IMR-90 (cell line): ENCODE results near the gene MYO3B. TPM values are rescaled to one million over a fixed set of nuclear protein-coding genes. Genes with fewer than 3 reads are reported as not detected.

Source experiments
- ATAC-seq: fragments of 200-7000 bp; cut with Tn5 transposase; 2 replicates; pipeline ENCODE4 v1.9.1; 2020; ENCODE audit warnings: low read depth, mild to moderate bottlenecking, moderate library complexity
- BruUV-seq: library from RNA; stranded (reverse); fragments of 400-500 nt; replicated peaks from 2 replicates; lab custom pipeline; 2021; lab: Mats Ljungman, UMichigan
- CTCF ChIA-PET: fragments of 300-600 bp; formaldehyde crosslinking; extraction: SDS; loops from one replicate; lab custom pipeline; 2021; ENCODE audit warnings: antibody characterized with exemption; lab: Yijun Ruan, JAX
- POLR2A ChIA-PET: fragments of 300-600 bp; sonication (Branson Sonifier 250); formaldehyde crosslinking; loops from one replicate; lab custom pipeline; 2022; ENCODE audit warnings: antibody characterized with exemption; ENCODE audit not compliant: unreplicated experiment; lab: Charles Lee
- DNase-seq: peaks from one replicate; pipeline ENCODE4 v3.0.0; 2013
- H2AFZ ChIP-seq: replicated peaks from 2 replicates; pipeline ENCODE3; 2013; ENCODE audit warnings: low read length, mild to moderate bottlenecking; ENCODE audit not compliant: poor library complexity
- H2AK5ac ChIP-seq: 2 replicates; pipeline ENCODE4 v1.6.1; 2013; ENCODE audit warnings: low read depth, low read length, inconsistent platforms
- H2AK9ac ChIP-seq: replicated peaks from 2 replicates; pipeline ENCODE3; 2013; ENCODE audit warnings: mild to moderate bottlenecking, low read depth, low read length, moderate library complexity; ENCODE audit not compliant: poor library complexity
- H2BK120ac ChIP-seq: 2 replicates; pipeline ENCODE4 v1.6.1; 2013; ENCODE audit warnings: low read depth, low read length, inconsistent platforms
- H2BK15ac ChIP-seq: 3 replicates; pipeline ENCODE4 v1.6.1; 2013; ENCODE audit warnings: low read depth, low read length, inconsistent platforms
- H2BK20ac ChIP-seq: 2 replicates; pipeline ENCODE4 v1.6.1; 2013; ENCODE audit warnings: low read depth, mild to moderate bottlenecking, inconsistent platforms, low read length, moderate library complexity
- H2BK5ac ChIP-seq: 2 replicates; pipeline ENCODE4 v1.6.1; 2013; ENCODE audit warnings: mild to moderate bottlenecking, low read depth, low read length, inconsistent platforms; ENCODE audit not compliant: poor library complexity, severe bottlenecking
- H3K14ac ChIP-seq: replicated peaks from 2 replicates; pipeline ENCODE4 v1.6.1; 2013; ENCODE audit warnings: low read depth, low read length, inconsistent platforms
- H3K18ac ChIP-seq: 2 replicates; pipeline ENCODE4 v1.6.1; 2013; ENCODE audit warnings: low read depth, low read length, control low read depth
- H3K23ac ChIP-seq: 2 replicates; pipeline ENCODE4 v1.6.1; 2013; ENCODE audit warnings: low read depth, low read length, inconsistent platforms
- H3K27ac ChIP-seq: 2 replicates; pipeline ENCODE4 v1.5.1; 2013; ENCODE audit warnings: mild to moderate bottlenecking, control low read depth, low read length; ENCODE audit not compliant: insufficient read depth
- H3K27me3 ChIP-seq: 2 replicates; pipeline ENCODE4 v1.6.1; 2013; ENCODE audit warnings: low read length; ENCODE audit not compliant: control insufficient read depth, insufficient read depth
- H3K36me3 ChIP-seq: 2 replicates; pipeline ENCODE4 v1.6.1; 2013; ENCODE audit warnings: low read length, mixed read lengths; ENCODE audit not compliant: control insufficient read depth, insufficient read depth
- H3K4ac ChIP-seq: 2 replicates; pipeline ENCODE4 v1.6.1; 2013; ENCODE audit warnings: low read depth, low read length, inconsistent platforms
- H3K4me1 ChIP-seq: 2 replicates; pipeline ENCODE4 v1.6.1; 2013; ENCODE audit warnings: low read length, mixed read lengths; ENCODE audit not compliant: control insufficient read depth, insufficient read depth
- H3K4me2 ChIP-seq: 2 replicates; pipeline ENCODE4 v1.6.1; 2013; ENCODE audit warnings: low read depth, mild to moderate bottlenecking, control low read depth, low read length, moderate library complexity
- H3K4me3 ChIP-seq: 2 replicates; pipeline ENCODE4 v1.5.1; 2013; ENCODE audit warnings: low read depth, mild to moderate bottlenecking, control low read depth, low read length, moderate library complexity; ENCODE audit not compliant: insufficient read depth
- H3K56ac ChIP-seq: 2 replicates; pipeline ENCODE4 v1.6.1; 2013; ENCODE audit warnings: low read length, inconsistent platforms; ENCODE audit not compliant: insufficient read depth; ENCODE audit errors: extremely low read depth
- H3K79me1 ChIP-seq, 2 experiments: 2 replicates each; pipeline ENCODE4 v1.6.1; 2013; ENCODE audit warnings: low read length in 2 of 2, inconsistent platforms in 1 of 2, low read depth in 1 of 2
- H3K9ac ChIP-seq: 2 replicates; pipeline ENCODE4 v1.6.1; 2013; ENCODE audit warnings: low read depth, low read length, control low read depth
- H3K9me1 ChIP-seq: 2 replicates; pipeline ENCODE4 v1.6.1; 2013; ENCODE audit warnings: low read length, inconsistent platforms; ENCODE audit not compliant: insufficient read depth
- H3K9me3 ChIP-seq: 2 replicates; pipeline ENCODE4 v1.6.1; 2013; ENCODE audit warnings: low read length; ENCODE audit not compliant: control insufficient read depth, insufficient read depth
- H4K20me1 ChIP-seq: 2 replicates; pipeline ENCODE4 v1.6.1; 2013; ENCODE audit warnings: low read length, inconsistent platforms; ENCODE audit not compliant: insufficient read depth
- H4K5ac ChIP-seq: 2 replicates; pipeline ENCODE4 v1.6.1; 2013; ENCODE audit warnings: mild to moderate bottlenecking, low read depth, low read length, control low read depth
- H4K8ac ChIP-seq, 2 experiments: 2 replicates each; pipeline ENCODE4 v1.6.1; 2013; ENCODE audit warnings: low read depth in 2 of 2, low read length in 2 of 2, control low read depth in 1 of 2, inconsistent platforms in 1 of 2
- H4K91ac ChIP-seq: 2 replicates; pipeline ENCODE4 v1.6.1; 2013; ENCODE audit warnings: low read depth, low read length, inconsistent platforms; ENCODE audit not compliant: insufficient read depth
- BHLHE40 ChIP-seq: fragments of 150-350 bp; IDR thresholded peaks from 2 replicates; pipeline ENCODE4 v1.6.1; 2016; ENCODE audit warnings: mild to moderate bottlenecking, low read depth, low read length
- CEBPB ChIP-seq: IDR thresholded peaks from 2 replicates; pipeline ENCODE4 v1.6.1; 2012; ENCODE audit warnings: low read depth, low read length, improper control_type of control experiment
- CHD1 ChIP-seq: IDR thresholded peaks from 2 replicates; pipeline ENCODE4 v1.6.1; 2012; ENCODE audit warnings: low read depth, low read length, improper control_type of control experiment
- FOS ChIP-seq: fragments of 150-350 bp; IDR thresholded peaks from 2 replicates; pipeline ENCODE4 v1.6.1; 2016; ENCODE audit warnings: low read depth, low read length
- MAFK ChIP-seq: IDR thresholded peaks from 2 replicates; pipeline ENCODE4 v1.6.1; 2012; ENCODE audit warnings: low read depth, low read length, improper control_type of control experiment
- MAZ ChIP-seq: IDR thresholded peaks from 2 replicates; pipeline ENCODE4 v1.6.1; 2012; ENCODE audit warnings: low read depth, mild to moderate bottlenecking, low read length, improper control_type of control experiment, moderate library complexity, borderline replicate concordance
- MXI1 ChIP-seq: IDR thresholded peaks from 2 replicates; pipeline ENCODE4 v1.6.1; 2012; ENCODE audit warnings: low read depth, mild to moderate bottlenecking, low read length, moderate library complexity, borderline replicate concordance
- NFE2L2 ChIP-seq: fragments of 150-350 bp; IDR thresholded peaks from 2 replicates; pipeline ENCODE4 v1.6.1; 2016; ENCODE audit warnings: low read depth, mild to moderate bottlenecking, low read length
- POLR2A ChIP-seq: IDR thresholded peaks from 2 replicates; pipeline ENCODE4 v1.6.1; 2012; ENCODE audit warnings: mild to moderate bottlenecking, low read depth, low read length
- RAD21 ChIP-seq: IDR thresholded peaks from 2 replicates; pipeline ENCODE4 v1.6.1; 2012; ENCODE audit warnings: low read length, improper control_type of control experiment
- RCOR1 ChIP-seq: IDR thresholded peaks from 2 replicates; pipeline ENCODE4 v1.6.1; 2012; ENCODE audit warnings: mild to moderate bottlenecking, low read length, improper control_type of control experiment; ENCODE audit not compliant: insufficient replicate concordance
- RFX5 ChIP-seq: IDR thresholded peaks from 2 replicates; pipeline ENCODE4 v1.8.0; 2012; ENCODE audit warnings: low read depth, mild to moderate bottlenecking, low read length, moderate library complexity
- SMC3 ChIP-seq: fragments of 150-350 bp; IDR thresholded peaks from 2 replicates; pipeline ENCODE4 v1.6.1; 2016; ENCODE audit warnings: low read depth, mild to moderate bottlenecking, antibody characterized with exemption, low read length, moderate library complexity
- WGBS, 2 experiments: methylation state at CpG; one replicate each; pipeline versions ENCODE4 v1.1.5 to v1.1.7; 2013; ENCODE audit warnings: missing lambda C conversion rate in 2 of 2; ENCODE audit not compliant: insufficient read length in 1 of 2; ENCODE audit errors: extremely low coverage in 2 of 2; 5-methylcytosine and 5-hydroxymethylcytosine counted together
- dilution Hi-C: fragments of 300-500 bp; cut with HindIII; formaldehyde crosslinking; loops from one replicate; pipeline ENCODE4 v1.14.3; 2018; ENCODE audit warnings: low sequenced_read_pairs; ENCODE audit not compliant: unreplicated experiment
- in situ Hi-C: fragments of 300-500 bp; cut with MboI; formaldehyde crosslinking; loops from 3 replicates; pipeline ENCODE4 v1.14.3; 2019; ENCODE audit warnings: low sequenced_read_pairs, inconsistent platforms, mixed read lengths
- intact Hi-C: fragments of 100-400 bp; cut with micrococcal nuclease; formaldehyde crosslinking; loops from 2 replicates; pipeline ENCODE4 v1.10.0; 2022
- polyA plus RNA-seq, 3 experiments: library from polyadenylated mRNA; depleted of rRNA; stranded (reverse); fragments of >200 nt; gene quantifications; 2 replicates each; pipeline ENCODE4 v1.2.3, GENCODE V29; 2012; ENCODE audit warnings: low replicate concordance in 1 of 3
- total RNA-seq: library from RNA; depleted of rRNA; stranded (reverse); fragments of >200 nt; gene quantifications from 2 replicates; pipeline ENCODE4 v1.2.3, GENCODE V29; 2012
- TF ChIP-seq, protein P1 (sequence below): fragments of 150-350 bp; IDR thresholded peaks from 2 replicates; pipeline ENCODE4 v1.6.1; 2016; ENCODE audit warnings: low read depth, mild to moderate bottlenecking, low read length, moderate library complexity, borderline replicate concordance
- TF ChIP-seq, protein P2 (sequence below): conservative IDR thresholded peaks from 2 replicates; pipeline ENCODE4 v1.5.1; 2012; ENCODE audit warnings: mild to moderate bottlenecking, low read depth, low read length, improper control_type of control experiment
- TF ChIP-seq, protein P3 (sequence below): fragments of 150-350 bp; IDR thresholded peaks from 2 replicates; pipeline ENCODE4 v1.6.1; 2017; ENCODE audit warnings: mild to moderate bottlenecking, antibody characterized with exemption, low read length, low read depth

Gene MYO3B
- total and polyA plus RNA-seq, 2 of the 4 experiments (the other 2 are of a cell fraction): 0.02 TPM; not detected in 1

DNA sequence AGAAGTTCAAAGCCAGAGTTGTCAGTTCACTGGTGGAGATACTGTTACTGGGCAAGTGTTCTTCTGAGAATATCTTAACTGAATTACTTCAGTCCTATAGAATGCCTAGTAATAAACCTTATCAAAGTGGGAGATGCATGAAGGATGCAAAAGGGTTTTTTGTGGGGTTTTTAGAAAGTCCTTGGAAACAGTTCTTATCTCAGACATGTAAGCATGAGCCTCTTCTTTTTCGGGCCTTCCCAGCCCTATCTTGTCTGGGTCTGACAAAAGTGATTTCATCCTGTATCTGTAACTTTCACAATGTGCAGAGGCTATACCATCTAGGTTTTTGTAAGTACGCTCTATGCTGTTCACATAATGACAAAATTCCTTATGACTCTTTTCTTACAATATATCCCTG, 255.5 kb downstream of the MYO3B start:
- ATAC-seq (no peak), DNase-seq (no peak)
- no peak overlapping the region for H2AK9ac ChIP-seq
- no peak overlapping the region for H3K23ac ChIP-seq
- no peaks in the 10 kb centered on the region for H3K27me3 ChIP-seq
- no peak overlapping the region for H3K4ac ChIP-seq
- H3K4me1 ChIP-seq: no peaks in the 10 kb centered on the region
- H2AFZ ChIP-seq: no peak overlapping the region
- no peak overlapping the region for H3K14ac ChIP-seq
- H3K9ac ChIP-seq: no peak overlapping the region
- H4K20me1 ChIP-seq: no peaks in the 10 kb centered on the region
- no peaks in the 10 kb centered on the region for H3K9me1 ChIP-seq
- POLR2A ChIA-PET: no interaction called here
- dilution Hi-C loops: no loop called here
- intact Hi-C loops: no loop called here
- no peaks in the 10 kb centered on the region for H3K79me1 ChIP-seq
- WGBS, 2 experiments: no CpG with 5 or more reads among the region's 2 CpGs
- no peak overlapping the region for H3K27ac ChIP-seq
- no peak overlapping the region for H4K8ac ChIP-seq
- no peaks in the 10 kb centered on the region for H3K9me3 ChIP-seq
- no peak overlapping the region for H4K5ac ChIP-seq
- H3K36me3 ChIP-seq: no peaks in the 10 kb centered on the region
- H3K4me2 ChIP-seq: no peak overlapping the region
- H3K56ac ChIP-seq: no peak overlapping the region
- no peak overlapping the region for H4K91ac ChIP-seq
- no TSS peak for BruUV-seq
- TF ChIP-seq SMC3 (no peak), MXI1 (no peak), MAZ (no peak), CEBPB (no peak), BHLHE40 (no peak), RAD21 (no peak), FOS (no peak), RFX5 (no peak), RCOR1 (no peak), NFE2L2 (no peak), POLR2A (no peak), MAFK (no peak), CHD1 (no peak)
- TF ChIP-seq, protein P1, sequence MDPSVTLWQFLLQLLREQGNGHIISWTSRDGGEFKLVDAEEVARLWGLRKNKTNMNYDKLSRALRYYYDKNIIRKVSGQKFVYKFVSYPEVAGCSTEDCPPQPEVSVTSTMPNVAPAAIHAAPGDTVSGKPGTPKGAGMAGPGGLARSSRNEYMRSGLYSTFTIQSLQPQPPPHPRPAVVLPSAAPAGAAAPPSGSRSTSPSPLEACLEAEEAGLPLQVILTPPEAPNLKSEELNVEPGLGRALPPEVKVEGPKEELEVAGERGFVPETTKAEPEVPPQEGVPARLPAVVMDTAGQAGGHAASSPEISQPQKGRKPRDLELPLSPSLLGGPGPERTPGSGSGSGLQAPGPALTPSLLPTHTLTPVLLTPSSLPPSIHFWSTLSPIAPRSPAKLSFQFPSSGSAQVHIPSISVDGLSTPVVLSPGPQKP: no peak
- TF ChIP-seq, protein P2, sequence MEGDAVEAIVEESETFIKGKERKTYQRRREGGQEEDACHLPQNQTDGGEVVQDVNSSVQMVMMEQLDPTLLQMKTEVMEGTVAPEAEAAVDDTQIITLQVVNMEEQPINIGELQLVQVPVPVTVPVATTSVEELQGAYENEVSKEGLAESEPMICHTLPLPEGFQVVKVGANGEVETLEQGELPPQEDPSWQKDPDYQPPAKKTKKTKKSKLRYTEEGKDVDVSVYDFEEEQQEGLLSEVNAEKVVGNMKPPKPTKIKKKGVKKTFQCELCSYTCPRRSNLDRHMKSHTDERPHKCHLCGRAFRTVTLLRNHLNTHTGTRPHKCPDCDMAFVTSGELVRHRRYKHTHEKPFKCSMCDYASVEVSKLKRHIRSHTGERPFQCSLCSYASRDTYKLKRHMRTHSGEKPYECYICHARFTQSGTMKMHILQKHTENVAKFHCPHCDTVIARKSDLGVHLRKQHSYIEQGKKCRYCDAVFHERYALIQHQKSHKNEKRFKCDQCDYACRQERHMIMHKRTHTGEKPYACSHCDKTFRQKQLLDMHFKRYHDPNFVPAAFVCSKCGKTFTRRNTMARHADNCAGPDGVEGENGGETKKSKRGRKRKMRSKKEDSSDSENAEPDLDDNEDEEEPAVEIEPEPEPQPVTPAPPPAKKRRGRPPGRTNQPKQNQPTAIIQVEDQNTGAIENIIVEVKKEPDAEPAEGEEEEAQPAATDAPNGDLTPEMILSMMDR: no peak
- TF ChIP-seq, protein P3, sequence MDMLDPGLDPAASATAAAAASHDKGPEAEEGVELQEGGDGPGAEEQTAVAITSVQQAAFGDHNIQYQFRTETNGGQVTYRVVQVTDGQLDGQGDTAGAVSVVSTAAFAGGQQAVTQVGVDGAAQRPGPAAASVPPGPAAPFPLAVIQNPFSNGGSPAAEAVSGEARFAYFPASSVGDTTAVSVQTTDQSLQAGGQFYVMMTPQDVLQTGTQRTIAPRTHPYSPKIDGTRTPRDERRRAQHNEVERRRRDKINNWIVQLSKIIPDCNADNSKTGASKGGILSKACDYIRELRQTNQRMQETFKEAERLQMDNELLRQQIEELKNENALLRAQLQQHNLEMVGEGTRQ: no peak
- H2BK5ac ChIP-seq: no peak overlapping the region
- no peak overlapping the region for H3K4me3 ChIP-seq
- H2AK5ac ChIP-seq: no peak overlapping the region
- no peak overlapping the region for H2BK20ac ChIP-seq
- no peak overlapping the region for H2BK120ac ChIP-seq
- CTCF ChIA-PET: no interaction called here
- H2BK15ac ChIP-seq: no peak overlapping the region
- no peak overlapping the region for H3K18ac ChIP-seq
- in situ Hi-C loops: no loop called here
